Lung microvascular endothelial cell (primary cell): ENCODE results near the gene GJA10. TPM values are rescaled to one million over a fixed set of nuclear protein-coding genes. Genes with fewer than 3 reads are reported as not detected.

Experiments
- DNase-seq, 2 donors: peaks; one replicate each; pipeline versions ENCODE4 v3.0.0 to v3.0.0-alpha.2; 2010; ENCODE audit warnings: low read depth in 2 of 2
- total RNA-seq: library from RNA; depleted of rRNA; stranded (reverse); fragments of >200 nt; gene quantifications from 2 replicates; pipeline ENCODE4 v1.2.1, GENCODE V29; 2014

Gene GJA10
- total RNA-seq, 1 donor from 2014 or later: not detected

- DNase-seq: peak in 1 of 2 donors; percentile 10
Observed at GRCh38 chr6:89944826-89945407, 50.6 kb downstream of the GJA10 start.

Other genes starting within 250 kb of the GJA10 start
- gene MDN1, start 74.7 kb upstream of the GJA10 start, total RNA-seq: 13.5 and 18.3 TPM in 2 replicates
- 7.4 and 10.7 TPM in 2 replicates for gene CASP8AP2, start 64.6 kb upstream of the GJA10 start, total RNA-seq